NB4 (cell line): ENCODE measurements around the gene C4orf33.

ENCODE experiments used
- DNase-seq: peaks from one replicate; pipeline ENCODE4 v3.0.0; 2010; ENCODE audit warnings: low read depth
- H3K4me3 ChIP-seq: one replicate; pipeline ENCODE4 v1.5.1; 2011; ENCODE audit warnings: mild to moderate bottlenecking, low read depth, low read length, moderate library complexity
- MAX ChIP-seq: IDR thresholded peaks from 2 replicates; pipeline ENCODE4 v1.6.1; 2011; ENCODE audit warnings: low read depth, low read length
- MYC ChIP-seq: IDR thresholded peaks from 2 replicates; pipeline ENCODE4 v1.6.1; 2011; ENCODE audit warnings: low read depth, low read length
- POLR2A ChIP-seq: IDR thresholded peaks from 2 replicates; pipeline ENCODE4 v1.6.1; 2011; ENCODE audit warnings: mild to moderate bottlenecking; ENCODE audit not compliant: insufficient read length; ENCODE audit errors: extremely low read depth
- TF ChIP-seq, protein P1 (sequence below): IDR thresholded peaks from one replicate; pipeline ENCODE4 v1.5.1; 2012; ENCODE audit warnings: low read depth, low read length

The C4orf33 gene

DNA sequence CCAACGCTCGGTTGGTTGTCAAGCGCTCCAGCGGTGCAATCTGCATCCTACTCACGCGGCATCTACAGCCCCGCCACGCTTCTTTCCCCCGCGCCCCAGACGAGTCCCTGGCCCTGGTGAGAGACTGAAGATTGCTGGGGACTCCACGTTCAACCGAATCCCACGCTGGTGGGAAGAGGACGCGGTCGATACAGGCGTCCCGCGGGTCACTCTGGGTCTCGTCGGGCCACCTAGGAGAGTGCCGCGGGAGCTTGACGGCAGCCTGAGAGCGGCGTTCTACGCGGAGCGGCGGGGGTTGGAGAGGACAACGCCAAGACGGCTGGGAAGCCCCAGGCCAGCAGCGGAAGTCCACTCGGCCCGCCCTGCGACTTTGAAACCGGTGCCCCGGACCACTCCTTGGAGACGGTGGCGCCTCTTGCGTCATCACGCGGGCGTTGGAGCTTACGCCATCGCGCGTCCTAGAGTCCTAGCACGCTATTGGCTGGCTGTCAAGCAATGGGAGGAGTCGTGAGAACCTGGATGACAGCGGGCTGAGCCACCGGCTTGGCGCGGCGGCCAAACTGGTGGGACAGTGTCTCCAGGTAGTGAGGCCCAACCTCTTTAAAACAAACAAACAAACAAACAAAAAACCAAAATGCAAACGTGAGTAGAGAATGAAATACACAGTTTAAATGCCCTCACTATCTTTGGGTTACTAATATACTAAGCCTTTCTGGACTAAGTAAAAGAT lies 2.6 kb upstream of the C4orf33 start, which contains the start of gene SCLT1:
SCLT1 (minus strand) TSS at position 349 of the 730 bp plus-strand sequence. CDS start 436 bp downstream, outside the sequence.
- peak; percentile 98 for DNase-seq
- TF ChIP-seq MYC, result peak; percentile 14; the same call in 1 of the 2 replicates
- TF ChIP-seq MAX, result peak; percentile 64
- TF ChIP-seq, protein P1, sequence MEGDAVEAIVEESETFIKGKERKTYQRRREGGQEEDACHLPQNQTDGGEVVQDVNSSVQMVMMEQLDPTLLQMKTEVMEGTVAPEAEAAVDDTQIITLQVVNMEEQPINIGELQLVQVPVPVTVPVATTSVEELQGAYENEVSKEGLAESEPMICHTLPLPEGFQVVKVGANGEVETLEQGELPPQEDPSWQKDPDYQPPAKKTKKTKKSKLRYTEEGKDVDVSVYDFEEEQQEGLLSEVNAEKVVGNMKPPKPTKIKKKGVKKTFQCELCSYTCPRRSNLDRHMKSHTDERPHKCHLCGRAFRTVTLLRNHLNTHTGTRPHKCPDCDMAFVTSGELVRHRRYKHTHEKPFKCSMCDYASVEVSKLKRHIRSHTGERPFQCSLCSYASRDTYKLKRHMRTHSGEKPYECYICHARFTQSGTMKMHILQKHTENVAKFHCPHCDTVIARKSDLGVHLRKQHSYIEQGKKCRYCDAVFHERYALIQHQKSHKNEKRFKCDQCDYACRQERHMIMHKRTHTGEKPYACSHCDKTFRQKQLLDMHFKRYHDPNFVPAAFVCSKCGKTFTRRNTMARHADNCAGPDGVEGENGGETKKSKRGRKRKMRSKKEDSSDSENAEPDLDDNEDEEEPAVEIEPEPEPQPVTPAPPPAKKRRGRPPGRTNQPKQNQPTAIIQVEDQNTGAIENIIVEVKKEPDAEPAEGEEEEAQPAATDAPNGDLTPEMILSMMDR, result no peak
- peak; percentile 89 for TF ChIP-seq POLR2A
- H3K4me3 ChIP-seq, result peak within 1 kb of the TSS; percentile 98

GRCh38 chr4:129094347-129094746 lies 1.6 kb upstream of the C4orf33 start:
- TF ChIP-seq MYC (no peak), POLR2A (no peak), MAX (no peak)
- TF ChIP-seq, protein P1, result no peak
- no peak for DNase-seq
- peak overlapping the region; percentile 98 for H3K4me3 ChIP-seq

- no peak for DNase-seq
- H3K4me3 ChIP-seq, result no peak overlapping the region
- TF ChIP-seq MYC (no peak), POLR2A (no peak), MAX (no peak)
- TF ChIP-seq, protein P1, result no peak
These were observed 2.6 kb downstream of the C4orf33 start for GRCh38 chr4:129098531-129099001.

DNA sequence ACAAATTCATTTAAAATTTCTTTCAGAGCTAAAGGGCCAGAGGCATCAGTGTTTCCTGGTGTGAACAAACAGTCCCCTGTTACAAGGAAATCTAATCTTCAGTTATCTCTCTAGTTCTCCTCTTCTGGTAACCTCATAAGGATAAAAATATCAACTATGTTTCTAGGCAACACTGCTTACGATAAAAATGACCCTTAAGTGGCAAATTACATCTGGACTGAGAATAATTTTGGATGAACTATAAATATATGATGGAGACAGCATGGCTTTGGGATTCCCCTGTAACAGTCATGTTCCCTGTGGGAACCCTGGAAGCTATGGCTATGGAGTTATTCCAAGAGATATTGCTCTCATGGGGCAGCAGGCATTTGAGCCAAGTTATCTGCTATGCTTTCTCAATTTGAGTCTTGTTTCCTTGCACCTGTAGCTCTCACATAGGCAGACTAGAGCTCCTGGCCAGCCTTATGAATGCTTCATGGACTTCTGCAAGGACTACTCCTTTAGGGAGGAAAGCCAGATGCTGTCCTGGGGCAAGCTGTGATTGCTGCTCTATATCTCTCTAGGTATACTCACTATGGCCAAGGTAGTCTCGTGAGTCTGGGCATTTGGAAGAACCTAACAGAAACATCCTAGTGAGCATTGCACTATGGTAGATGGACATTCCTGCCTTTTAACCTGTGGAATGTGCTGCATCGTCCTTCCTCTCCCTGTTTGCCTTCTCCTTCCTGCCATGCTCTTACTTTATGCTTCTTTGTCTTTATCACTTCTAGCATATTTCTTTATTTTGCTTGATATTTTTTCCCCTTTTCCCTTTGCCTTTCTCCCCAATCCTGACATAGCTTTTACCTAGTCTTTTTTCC lies 14.2 kb downstream of the C4orf33 start:
- TF ChIP-seq MAX, result no peak
- TF ChIP-seq, protein P1, result no peak
- no peak for TF ChIP-seq MYC
- no peak for TF ChIP-seq POLR2A
- no peak overlapping the region for H3K4me3 ChIP-seq
- no peak for DNase-seq

- TF ChIP-seq, protein P1, result no peak
- TF ChIP-seq MAX (no peak), POLR2A (no peak), MYC (no peak)
- DNase-seq, result no peak
- no peak overlapping the region for H3K4me3 ChIP-seq
These were observed 15.0 kb downstream of the C4orf33 start for GRCh38 chr4:129110931-129111330.
